OCI-M1 (cell line): Measurements from ENCODE around the gene MRPL24.

Experiments
- DNase-seq: peaks from one replicate; lab custom pipeline; 2025; lab: John Stamatoyannopoulos, UW

The MRPL24 gene

GRCh38 chr1:156709757-156710489 lies 31.0 kb downstream of the MRPL24 start:
- no peak for DNase-seq

GRCh38 chr1:156709031-156709430 lies 31.9 kb downstream of the MRPL24 start:
- no peak for DNase-seq

GRCh38 chr1:156708218-156708661 lies 32.6 kb downstream of the MRPL24 start:
- DNase-seq, result no peak

- DNase-seq, result no peak
Measured at GRCh38 chr1:156707417-156708217, 33.3 kb downstream of the MRPL24 start.

GRCh38 chr1:156706657-156707416 lies 34.1 kb downstream of the MRPL24 start:
- no peak for DNase-seq

GRCh38 chr1:156705918-156706656 lies 34.8 kb downstream of the MRPL24 start:
- DNase-seq, result peak; percentile 79

GRCh38 chr1:156705321-156705917 lies 35.5 kb downstream of the MRPL24 start, which contains the start of gene CRABP2:
Gene CRABP2 (minus strand): TSS chr1:156705583. CDS start chr1:156705446, 137 bp downstream.
- DNase-seq, result peak; percentile 61

- DNase-seq, result no peak
Measured at GRCh38 chr1:156704930-156705320, 36.0 kb downstream of the MRPL24 start.

- DNase-seq, result no peak
Measured at GRCh38 chr1:156704166-156704711, 36.6 kb downstream of the MRPL24 start.

- no peak for DNase-seq
Measured at GRCh38 chr1:156703741-156704140, 37.1 kb downstream of the MRPL24 start.

GRCh38 chr1:156703336-156703735 lies 37.6 kb downstream of the MRPL24 start:
- DNase-seq, result no peak

GRCh38 chr1:156700736-156701531 lies 40.0 kb downstream of the MRPL24 start:
- no peak for DNase-seq

- no peak for DNase-seq
Measured at GRCh38 chr1:156698995-156699394, 41.9 kb downstream of the MRPL24 start.

- DNase-seq, result no peak
Measured at GRCh38 chr1:156697481-156697880, 43.4 kb downstream of the MRPL24 start.

- no peak for DNase-seq
Measured at GRCh38 chr1:156696755-156697154, 44.1 kb downstream of the MRPL24 start.

GRCh38 chr1:156694690-156694962 lies 46.3 kb downstream of the MRPL24 start:
- no peak for DNase-seq

GRCh38 chr1:156693848-156694689 lies 46.8 kb downstream of the MRPL24 start:
- peak; percentile 33 for DNase-seq

- peak; percentile 39 for DNase-seq
Measured at GRCh38 chr1:156692925-156693847, 47.7 kb downstream of the MRPL24 start.
